GM12878 (cell line): ENCODE results near the gene CD151. TPM values are rescaled to one million over a fixed set of nuclear protein-coding genes. Genes with fewer than 3 reads are reported as not detected.

ENCODE experiments used
- POLR2AphosphoS2 ChIP-seq: IDR thresholded peaks from 2 replicates; pipeline ENCODE4 v1.6.1; 2011; ENCODE audit warnings: low read depth, mild to moderate bottlenecking, low read length, improper control_type of control experiment, moderate library complexity
- SIN3A ChIP-seq: IDR thresholded peaks from 2 replicates; pipeline ENCODE4 v1.6.1; 2012; ENCODE audit warnings: low read depth, low read length, improper control_type of control experiment
- ZBTB40 ChIP-seq: fragments of 450-650 bp; IDR thresholded peaks from 2 replicates; pipeline ENCODE4 v1.6.1; 2016; ENCODE audit warnings: mild to moderate bottlenecking, moderate library complexity, borderline replicate concordance
- polyA plus RNA-seq, 11 experiments: library from polyadenylated mRNA; depleted of rRNA in 4 of 11; unstranded in 6 of 11; stranded (reverse) in 5 of 11; fragments of >200 nt; fragmentation: Nextera tagmentation in 4 of 11; fragmentation: Illumina TruSeq in 1 of 11; extraction: Ambion mirVana in 4 of 11; extraction: Trizol in 1 of 11; gene quantifications; 1 replicate in 1 of 11; 2 replicates in 10 of 11; pipeline versions ENCODE4 v1.2.1 to v1.2.3, GENCODE V29; 2011 to 2016; ENCODE audit warnings: inconsistent platforms in 2 of 11, missing spikeins in 2 of 11, low read depth in 1 of 11
- total RNA-seq, 4 experiments: library from RNA; depleted of rRNA in 3 of 4; stranded (reverse); fragments of >200 nt in 3 of 4; fragmentation: Illumina TruSeq in 1 of 4; extraction: Trizol in 1 of 4; gene quantifications; 2 replicates each; pipeline versions ENCODE4 v1.2.1 to v1.2.3, GENCODE V29; 2013 to 2021

CD151 gene
- total and polyA plus RNA-seq, 10 of the 15 experiments (the other 5 are each of a cell fraction or from before 2014, with no cell fraction given): 0.52 to 41.7 (median 14.7) TPM

DNA sequence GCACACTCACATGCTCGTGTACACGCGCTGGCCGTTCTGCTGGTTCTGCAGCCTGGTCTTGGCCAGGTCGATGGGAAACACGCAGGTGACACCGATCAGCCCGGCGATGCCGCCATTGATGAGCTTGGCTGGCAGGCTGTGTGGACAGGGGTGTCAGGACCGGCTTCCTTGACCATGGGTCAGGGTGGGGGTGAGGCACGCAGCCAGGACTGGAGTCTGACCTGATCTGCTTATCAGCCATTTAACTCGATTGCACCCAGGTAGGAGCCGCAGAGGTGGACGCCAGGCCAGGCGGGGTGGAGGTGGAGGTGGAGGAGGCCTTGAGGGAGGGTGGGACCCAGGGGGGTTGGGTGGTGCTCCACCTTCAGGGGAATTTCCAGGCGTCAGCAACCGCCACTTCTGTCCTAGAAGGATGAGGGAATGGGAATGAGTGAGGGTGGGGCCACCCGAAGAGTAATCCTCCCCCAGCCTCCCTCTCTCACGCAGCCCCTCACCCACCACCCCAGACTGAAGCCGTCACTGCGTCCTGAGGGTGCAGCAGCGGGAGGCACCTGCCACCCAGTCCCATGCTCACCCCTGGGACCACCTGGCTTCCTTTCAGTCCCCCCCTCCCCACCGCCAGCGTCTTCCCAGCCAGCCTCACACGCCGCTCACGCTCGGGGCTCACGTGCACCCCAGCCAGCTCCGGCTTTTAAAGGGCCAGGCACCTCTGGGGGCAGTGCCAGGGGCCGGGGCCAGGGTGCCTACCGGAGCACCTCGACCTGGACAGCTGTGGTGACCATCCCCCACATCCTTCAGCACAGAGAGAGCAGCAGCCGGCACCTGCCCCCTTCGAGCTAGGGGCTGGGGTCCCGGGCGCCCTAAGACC, 37.8 kb upstream of the CD151 start (continued):
- TF ChIP-seq ZBTB40 (no peak), SIN3A (no peak), POLR2AphosphoS2 (peak; percentile 26; the same call in 1 of the 2 replicates)
